Stimulated activated CD8-positive, alpha-beta memory T cell treated with anti-CD3 and anti-CD28 coated beads, Interleukin-4, amount 100 ng/mL, for 1 hour (primary cell): ENCODE measurements around the gene NEB.
"Not testable (repeated sequence)": the region's sequence is repeated elsewhere in the genome, so short reads cannot be mapped to it uniquely, and the experiment has no call there.

ENCODE experiments used
- DNase-seq, 2 donors: peaks; one replicate each; pipeline ENCODE4 v3.0.0-alpha.2; 2020; ENCODE audit warnings: low read depth in 2 of 2, low spot score in 1 of 2

NEB gene

DNA sequence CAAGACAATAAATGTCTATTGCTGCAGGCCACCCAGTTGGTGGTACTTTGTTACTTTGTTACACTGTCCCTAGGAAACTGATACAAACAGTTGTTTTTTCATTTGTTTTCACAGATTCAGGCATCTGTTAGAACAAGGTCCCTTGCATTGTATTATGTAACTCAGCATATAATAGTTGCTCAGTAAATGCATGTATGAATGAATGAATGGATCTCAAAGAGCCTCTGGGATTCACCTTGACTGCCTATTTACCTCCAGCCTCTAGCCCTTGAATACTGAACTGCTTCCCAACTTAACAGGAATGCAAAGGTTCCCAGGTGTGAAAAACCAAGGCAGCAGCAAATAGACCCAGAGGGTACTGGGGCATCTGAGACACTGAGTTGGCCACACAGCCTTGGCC, 27.4 kb upstream of the NEB start:
- DNase-seq: no peak

DNA sequence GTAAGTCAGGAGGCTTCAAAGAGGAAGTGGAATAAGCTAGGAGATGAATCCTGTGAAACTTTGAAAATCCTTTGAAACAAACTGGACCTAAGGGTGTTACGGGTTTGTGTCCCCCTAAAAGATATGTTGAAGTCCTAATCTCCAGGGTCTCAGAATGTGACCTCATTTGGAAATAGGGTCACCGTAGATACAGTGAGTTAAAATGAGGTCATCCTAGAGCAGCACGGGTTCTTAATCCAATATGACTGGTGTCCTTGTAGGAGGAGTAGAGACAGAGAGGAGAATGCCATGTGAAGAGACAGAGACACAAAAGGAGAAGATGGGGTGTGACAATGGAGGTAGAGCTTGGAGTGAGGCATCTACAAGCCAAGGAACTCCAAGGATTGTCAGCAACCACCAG, 26.9 kb upstream of the NEB start:
- DNase-seq: no peak

DNA sequence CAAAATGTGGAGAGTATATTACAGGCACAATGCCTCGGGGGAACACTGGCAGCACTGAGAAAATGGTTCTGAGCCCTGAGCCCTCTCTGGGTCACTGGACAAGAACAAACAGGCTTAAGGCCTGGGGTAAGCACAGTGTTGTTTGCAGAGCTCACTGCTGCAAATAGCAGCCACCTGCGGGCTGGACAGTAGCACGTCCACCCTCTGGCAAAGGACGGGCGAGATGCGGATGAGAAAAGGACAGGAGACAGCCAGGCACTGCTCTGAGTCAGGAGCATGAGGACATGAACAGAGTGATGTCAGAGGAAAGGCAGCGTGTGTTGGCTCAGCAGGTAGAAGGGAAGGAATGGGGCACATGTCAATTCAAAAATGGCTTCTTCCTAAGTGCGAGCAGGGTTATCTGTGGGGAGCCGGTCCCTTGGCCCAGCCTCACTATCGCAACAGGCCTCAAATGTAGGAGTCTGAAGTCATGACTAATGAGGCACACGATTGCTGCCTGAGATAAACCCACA, 25.9 kb upstream of the NEB start:
- no peak for DNase-seq

- no peak for DNase-seq
These were observed 24.5 kb upstream of the NEB start for GRCh38 chr2:151758744-151759143.

GRCh38 chr2:151757861-151758260, 23.6 kb upstream of the NEB start:
- no peak for DNase-seq

DNA sequence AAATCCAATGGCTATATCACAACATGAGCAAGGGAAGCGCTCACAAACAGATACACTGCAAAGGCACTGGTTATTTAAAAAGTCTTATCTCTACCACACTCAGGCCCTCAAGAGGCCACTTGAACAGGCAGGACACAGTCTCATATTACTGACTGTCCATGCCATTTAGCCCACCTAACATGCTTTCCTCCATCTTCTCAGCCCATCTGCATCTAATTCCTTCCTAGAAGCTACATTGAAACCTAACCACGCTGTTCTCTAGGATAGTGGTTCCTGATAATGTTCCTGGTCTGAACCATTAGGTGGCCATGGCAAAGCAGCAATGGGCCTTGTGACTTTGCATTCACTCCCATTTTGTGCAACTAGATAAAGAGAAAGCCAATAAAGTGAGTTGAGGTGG, 22.5 kb upstream of the NEB start:
- DNase-seq: no peak

- DNase-seq: no peak
These were observed 20.1 kb upstream of the NEB start for GRCh38 chr2:151754253-151754897.

DNA sequence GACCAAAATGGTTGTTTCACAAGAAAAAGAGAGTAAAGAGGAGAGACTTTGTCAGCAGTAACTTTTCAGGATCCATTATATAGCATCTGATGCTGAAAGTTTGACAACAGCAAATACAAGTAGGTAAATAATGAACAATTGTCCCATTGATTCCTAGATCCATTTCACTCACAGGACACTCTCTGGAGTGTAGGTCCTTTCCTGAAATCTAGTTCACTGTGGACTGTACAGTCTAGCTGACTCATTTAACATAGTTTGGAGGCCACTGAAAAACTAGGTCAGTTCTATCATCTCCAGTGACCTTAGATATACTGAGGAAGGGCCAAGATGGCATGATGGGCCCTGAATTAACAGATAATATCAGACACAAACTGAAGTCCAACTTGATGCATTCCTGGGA, 19.3 kb upstream of the NEB start:
- DNase-seq: no peak

DNA sequence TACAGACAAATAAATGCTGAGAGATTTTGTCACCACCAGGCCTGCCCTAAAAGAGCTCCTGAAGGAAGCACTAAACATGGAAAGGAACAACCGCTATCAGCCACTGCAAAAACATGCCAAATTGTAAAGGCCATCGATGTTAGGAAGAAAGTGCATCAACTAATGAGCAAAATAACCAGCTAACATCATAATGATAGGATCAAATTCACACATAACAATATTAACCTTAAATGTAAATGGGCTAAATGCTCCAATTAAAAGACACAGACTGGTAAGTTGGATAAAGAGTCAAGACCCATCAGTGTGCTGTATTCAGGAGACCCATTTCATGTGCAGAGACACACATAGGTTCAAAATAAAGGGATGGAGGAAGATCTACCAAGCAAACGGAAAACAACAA, 11.0 kb upstream of the NEB start:
- not testable (repeated sequence) for DNase-seq

- no peak for DNase-seq
These were observed 3.9 kb downstream of the NEB start for GRCh38 chr2:151730262-151730975.

GRCh38 chr2:151729837-151730236, 4.4 kb downstream of the NEB start:
- DNase-seq: no peak

- DNase-seq: no peak
These were observed 4.9 kb downstream of the NEB start for GRCh38 chr2:151729415-151729811.

GRCh38 chr2:151728804-151729414, 5.4 kb downstream of the NEB start:
- no peak for DNase-seq

DNA sequence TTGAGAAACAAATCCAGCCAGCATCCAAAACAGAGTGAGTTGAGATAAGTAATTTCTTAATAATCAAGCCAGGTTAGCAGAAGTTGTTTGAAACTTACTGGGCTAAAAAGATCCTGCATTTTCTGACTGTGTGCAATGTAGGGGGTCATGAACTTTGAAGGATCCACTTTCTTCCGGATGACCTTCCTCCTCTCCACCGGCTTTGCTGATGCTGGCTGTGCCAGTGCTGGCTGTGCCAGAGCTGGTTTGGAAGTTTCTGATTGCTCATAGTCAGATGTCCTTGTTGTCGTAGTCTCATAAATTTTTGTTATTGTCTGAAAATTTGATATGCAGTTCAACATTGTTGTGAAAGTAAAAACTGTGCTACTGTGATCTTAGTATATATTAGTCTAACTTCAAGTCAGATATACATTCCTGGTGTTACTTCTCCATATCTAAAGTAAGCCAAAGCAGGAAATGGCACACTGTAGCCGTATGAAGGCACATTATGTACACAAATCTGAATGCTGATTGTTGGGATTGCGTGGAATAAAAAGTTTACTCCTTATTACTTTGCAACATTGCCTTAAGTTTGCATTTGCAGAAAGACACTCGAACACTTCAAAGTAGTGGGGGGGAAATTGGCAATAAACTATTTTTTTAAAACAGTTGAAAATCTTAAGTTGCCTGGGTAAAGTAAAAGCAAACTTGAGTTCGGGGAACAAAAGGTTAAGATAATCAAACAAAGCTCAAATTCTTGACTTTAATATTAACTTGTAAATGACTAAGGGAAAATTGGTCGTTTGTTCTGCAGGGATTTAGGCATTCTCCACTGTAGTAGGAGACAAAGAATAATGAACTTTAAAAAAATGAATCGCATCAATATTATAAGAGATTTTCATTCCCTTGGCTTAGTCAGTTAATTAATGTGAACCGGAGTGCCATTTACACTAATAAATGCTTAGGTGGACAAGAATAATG, 6.4 kb downstream of the NEB start:
- DNase-seq: no peak

DNA sequence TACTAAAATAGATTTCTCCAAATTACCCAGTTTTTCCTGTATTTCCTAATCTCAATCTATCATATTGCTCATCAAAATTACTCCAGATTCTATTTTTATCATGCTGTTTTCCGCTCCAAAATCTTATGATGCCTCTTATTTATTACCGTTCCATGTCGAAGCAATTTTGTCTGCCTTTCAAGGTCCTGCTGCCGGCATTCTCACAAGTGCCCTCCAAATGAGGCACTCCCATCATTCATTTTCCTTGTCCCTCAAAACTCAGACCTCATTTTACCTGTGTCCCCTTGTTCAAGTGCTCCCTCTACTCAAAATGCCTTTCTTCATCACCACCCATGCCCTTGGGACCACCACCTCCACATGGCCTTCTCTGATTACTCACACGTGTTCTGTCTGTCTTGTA, 13.1 kb downstream of the NEB start:
- no peak for DNase-seq

- no peak for DNase-seq
These were observed 13.8 kb downstream of the NEB start for GRCh38 chr2:151720521-151720920.

DNA sequence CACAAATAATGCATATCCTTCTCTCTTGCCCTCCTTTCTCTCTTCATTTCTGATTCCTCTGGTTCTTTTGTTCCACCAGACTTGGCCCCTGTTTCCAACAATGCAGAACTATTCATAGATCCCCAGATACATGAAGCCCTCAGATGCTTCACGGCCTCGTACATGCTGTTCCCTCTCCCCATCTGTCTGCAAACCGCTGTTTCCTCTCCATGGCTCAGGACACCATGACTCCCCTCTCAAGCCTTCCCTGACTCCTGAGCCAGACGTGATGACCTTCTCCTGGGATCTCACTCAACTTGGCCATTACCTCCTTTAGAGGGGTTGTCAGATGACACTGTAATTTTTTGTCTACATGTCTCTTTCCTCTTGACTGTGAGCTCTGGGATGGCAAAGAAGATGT, 15.5 kb downstream of the NEB start:
- DNase-seq: no peak

- no peak for DNase-seq
These were observed 16.0 kb downstream of the NEB start for GRCh38 chr2:151718247-151718646.

GRCh38 chr2:151716721-151717120, 17.6 kb downstream of the NEB start:
- DNase-seq: no peak

GRCh38 chr2:151713291-151713903, 20.9 kb downstream of the NEB start:
- DNase-seq: no peak

DNA sequence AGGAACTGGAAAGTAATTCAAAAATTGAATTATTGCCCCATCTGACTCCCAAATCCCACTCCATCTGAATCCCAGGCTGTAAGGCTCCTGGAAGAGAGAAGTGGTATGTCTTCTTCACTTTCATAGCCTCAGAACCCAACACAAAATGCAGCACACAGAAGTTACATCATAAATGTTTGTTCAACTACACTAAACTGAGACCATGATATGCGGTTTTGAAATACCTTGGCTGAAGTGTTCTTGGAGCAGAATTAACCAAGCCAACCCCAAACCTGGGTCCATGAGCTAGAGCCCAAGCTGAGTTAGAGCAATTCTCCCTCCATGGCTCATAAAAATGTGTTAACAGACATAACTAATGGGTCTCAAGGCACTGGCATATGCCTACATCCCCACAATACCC, 23.3 kb downstream of the NEB start:
- DNase-seq: no peak
